GM19455 (cell line): Measurements from ENCODE around the gene ATRIP.

Experiments
- ATAC-seq: cut with Tn5 transposase; IDR thresholded peaks from one replicate; pipeline ENCODE4 v1.9.1; 2021; ENCODE audit not compliant: unreplicated experiment

Gene ATRIP

DNA sequence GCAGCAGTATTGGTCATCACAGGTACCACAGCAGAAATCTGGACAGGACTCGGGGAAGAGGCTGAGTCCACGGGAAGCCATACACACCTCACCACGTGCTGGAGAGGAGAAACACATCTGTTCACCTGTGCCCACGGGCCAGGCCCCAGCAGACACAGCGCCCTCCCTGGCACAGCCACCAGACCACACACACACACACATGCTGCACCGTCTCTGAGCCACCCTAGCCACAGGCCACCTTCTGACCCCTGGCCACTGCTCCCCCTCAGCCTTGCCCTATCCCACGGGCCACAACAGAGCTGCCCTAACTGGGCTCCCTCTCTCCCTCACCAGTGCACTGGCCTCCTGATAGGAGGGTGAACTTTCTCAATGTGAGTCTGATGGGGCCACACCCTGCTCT, 54.7 kb downstream of the ATRIP start:
- ATAC-seq, result no peak

DNA sequence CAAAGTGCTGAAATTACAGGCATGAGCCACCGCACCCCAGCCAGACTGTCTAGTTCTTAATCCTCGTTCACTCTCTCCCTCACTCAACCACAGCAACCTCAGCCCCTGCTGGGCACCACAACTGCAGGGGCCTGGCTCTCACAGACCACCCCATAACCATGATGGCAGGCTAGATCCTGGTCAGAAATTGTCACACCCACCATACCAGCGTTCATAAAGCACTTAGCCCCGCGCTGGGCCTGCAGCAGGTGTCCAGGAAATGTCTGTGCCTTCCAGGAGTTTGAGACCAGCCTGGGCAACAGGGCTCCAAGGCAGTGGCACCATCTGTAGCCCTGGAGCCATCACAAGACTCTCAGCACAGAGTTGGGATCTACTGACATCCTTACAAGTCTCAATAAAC, 55.6 kb downstream of the ATRIP start:
- ATAC-seq, result no peak

DNA sequence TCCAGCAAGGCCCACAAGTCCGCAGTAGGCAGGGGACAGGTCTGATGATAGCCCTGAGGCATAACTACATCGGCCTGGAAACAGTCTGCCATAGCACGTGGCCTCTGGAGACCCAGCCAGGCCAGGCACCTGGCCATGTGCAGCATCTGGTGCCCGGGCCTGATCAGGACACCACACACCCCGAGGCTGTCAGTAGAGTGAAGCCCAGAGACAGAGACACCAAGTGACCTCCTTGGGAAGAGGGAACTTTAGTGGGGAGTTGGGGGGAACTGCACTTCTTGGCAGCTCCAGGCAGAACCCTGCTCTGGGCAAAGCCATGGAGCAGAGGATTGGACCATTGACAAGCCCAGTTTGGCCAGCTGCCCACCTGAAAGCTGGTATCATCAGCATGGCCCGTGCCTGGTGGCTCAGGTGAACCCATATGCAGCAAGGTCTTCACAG, 56.2 kb downstream of the ATRIP start:
- ATAC-seq, result no peak

DNA sequence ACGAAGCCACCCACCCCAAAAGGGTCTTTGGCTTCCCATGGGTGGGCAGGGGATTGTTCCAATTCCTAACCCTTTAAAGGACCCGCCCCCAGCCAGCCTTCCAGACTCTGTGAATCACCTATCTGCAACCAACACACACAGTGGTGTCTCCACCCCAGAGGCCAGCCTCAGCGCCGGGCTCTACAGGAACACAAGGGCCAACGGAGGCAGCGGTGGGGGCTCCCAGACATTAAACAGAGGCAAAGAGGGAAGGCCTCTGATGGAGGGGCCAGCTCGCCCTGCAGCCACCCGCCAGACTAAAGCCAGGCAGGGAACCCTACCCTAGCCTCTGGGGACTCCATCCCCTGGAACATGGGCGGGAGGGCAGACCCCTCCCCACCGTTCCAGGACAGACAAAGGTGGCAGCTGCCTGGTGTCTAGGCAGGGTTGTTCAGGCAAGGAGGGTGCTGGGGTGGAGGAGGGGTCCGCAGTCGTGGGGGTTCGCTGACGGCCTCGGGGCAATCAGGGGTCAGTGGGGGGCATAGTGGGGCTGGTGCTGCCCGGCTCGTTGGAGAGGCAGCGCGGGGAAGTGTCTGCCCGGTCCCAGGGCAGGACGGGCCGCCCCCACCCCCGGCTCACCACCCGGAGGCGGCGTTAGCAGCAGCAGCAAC, 57.0 kb downstream of the ATRIP start:
- no peak for ATAC-seq

DNA sequence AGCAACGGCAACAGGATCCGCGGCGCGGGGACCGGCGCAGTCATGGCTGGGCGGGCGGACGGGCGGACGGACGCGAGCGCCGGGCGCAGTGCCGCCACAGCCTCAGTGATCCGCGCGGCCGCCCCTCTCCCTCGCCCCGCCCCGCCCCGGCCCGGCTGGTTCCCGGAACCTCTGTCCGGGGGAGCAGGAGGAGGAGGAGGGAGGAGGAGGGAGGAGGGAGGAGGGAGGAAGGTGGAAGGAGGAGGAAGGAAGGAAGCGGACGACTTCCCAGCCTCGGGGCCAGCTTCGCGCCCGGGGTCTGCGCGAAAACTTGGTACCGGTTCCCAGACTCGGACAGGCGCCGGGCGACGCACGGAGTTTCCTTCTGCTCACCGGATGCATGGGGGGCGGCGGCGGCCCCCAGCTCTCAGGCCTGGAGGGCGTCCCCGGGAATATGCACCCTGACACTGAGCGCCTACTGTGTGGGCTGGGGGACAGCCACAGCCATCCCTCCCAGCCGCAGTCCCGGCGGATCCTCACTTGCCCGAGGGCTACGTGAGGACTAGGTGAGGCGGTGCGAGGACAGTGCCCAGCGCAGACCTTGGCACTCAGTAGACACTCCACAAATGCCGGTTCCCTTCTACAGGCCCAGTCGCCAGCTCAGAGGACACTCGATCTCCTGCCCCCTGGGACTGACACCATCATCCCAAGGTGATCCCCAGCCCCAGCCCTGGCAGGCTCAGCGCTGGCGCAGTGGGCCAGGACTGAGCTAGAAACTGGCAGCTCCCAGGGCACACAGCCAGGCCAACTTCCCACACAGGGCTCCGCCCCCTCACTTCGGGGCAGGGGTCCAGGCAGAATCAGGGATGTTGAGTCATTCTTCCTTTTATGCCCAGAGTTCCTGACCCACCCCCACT, 57.8 kb downstream of the ATRIP start, which contains the start of gene SHISA5:
Gene SHISA5 (minus strand): TSS at position 124 of the 896 bp plus-strand sequence. CDS start 80 bp downstream, at position 44.
- no peak for ATAC-seq

DNA sequence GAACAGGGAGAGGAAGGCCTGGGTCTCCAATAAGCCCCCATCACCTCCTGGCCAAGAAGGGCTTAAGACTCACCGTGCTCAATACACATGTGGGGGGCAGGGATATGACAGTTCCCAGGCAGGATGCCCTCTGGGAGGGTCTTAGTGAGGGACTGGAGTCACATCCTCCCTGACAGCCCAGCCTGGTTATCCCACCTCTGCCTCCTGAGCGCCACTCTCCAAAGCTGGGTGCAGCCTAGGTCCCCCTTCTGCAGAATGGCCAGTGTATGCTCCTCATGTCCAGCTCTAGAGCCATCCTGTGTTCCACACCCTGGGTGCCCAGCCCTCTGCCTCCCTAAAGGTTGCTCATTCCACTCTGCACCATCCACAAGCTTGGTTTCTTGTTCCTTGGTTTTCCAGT, 58.6 kb downstream of the ATRIP start:
- no peak for ATAC-seq

DNA sequence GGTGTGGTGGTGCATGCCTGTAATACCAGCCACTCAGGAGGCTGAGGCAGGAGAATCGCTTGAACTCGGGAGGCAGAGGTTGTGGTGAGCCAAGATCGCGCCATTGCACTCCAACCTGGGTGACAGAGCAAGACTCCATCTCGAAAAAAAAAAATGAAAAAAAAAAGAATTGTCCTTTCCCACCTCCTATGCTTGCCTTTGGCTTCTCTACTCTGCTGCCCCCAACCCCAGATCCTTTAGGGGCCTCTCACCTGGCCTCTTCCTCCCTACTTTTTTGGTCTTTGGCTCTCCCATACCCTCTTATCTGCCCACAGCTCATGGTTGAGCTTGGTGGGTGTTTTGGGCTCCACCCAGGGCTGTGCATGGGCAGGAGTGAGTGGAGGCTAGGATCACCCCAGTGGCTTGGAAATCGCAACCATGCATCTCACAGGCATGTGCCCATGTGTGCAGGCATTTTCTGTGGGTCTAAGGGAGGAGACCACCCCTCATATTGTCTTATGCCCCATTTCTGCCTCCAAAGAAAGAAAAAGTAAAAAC, 59.5 kb downstream of the ATRIP start:
- no peak for ATAC-seq

DNA sequence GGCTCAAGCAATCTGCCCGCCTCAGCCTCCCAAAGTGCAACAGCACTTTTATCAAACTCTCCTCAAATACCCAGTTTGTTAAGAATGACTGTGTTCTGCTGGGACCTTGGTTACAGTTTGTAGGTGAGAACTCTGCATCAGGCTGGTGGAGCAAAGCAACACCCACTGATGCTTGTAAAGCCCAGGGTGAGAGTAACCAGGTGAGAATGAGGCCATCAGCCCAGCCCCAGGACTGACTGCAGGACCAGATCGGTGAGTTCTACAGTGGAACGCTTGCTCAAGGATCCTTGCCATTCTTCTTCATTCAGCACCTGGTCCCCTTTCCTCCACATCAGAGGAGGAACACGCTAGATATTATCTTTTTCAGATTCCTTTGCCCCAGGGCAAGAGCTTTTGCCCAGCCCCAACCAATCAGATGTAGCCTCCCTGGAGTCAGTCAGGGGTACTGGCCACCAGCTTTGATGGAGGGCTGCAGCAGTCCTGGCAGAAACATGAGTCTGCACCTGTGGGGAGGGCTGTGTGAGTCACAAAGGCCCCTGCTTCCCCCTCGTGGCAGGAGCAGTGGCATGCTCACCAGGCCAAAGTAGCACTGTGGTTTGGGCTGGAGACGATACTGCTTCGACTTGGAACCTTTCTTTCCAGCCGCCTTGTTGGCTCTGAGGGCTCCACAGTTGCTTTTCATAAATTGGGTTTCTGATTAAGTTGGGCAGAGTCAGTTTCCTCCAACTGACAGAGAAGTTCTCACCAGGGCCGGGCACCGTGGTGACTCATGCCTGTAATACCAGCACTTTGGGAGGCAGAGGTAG, 60.9 kb downstream of the ATRIP start:
- no peak for ATAC-seq

DNA sequence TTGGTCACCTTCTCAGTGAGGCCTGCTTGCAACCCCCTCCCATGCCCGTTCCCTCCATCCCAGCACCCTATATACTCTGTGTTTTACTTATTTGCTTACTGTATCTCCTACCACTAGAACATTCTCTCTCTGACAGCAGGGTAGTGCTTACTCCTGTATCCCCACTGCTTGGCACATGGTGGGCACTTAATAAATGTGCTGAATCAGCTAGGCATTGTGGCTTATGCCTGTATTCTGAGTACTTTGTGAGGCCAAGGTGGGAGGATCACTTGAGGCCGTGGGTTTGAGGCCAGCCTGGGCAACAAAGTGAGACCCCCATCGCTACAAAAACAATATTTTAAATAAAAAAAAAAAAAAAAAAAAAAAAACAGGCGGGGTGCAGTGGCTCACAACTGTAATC, 65.0 kb downstream of the ATRIP start:
- no peak for ATAC-seq

DNA sequence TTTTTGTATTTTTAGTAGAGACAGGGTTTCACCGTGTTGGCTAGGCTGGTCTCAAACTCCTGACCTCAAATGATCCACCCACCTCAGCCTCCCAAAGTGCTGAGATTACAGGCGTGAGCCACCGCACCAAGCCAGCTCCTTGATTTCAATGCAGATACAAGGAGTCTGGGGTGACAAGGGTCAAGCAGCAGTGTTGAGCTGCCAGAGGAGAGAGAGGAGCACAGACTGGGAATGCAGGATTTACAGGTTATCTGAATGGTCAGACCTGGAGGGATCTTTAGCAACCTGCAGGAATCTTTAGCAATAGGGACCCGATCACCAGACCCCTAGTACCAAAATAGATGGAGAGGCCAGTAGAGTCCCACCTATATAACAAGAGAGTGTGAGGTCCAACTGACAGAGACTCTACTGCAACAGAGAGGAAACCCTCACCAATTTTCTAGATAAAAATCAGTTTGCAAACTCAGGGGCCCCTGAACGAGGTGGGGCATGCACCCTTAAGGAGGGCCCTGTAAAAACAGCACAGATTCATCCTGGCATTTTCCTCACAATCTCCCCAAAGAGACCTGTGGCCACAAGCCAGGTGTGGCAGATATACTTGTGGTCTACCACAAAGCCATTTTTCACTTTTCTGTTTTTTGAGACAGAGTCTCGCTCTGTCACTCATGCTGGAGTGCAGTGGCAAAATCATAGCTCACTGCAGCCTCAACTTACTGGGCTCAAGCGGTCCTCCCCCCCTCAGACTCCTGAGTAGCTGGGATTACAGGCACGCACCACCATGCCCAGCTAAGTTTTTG, 68.1 kb downstream of the ATRIP start:
- ATAC-seq, result no peak
